HL-60/S4 treated with phorbol 12-myristate 13-acetate at 8.2 ng/mL for 4 days and 3 days (cell line): ENCODE results near the gene CCR1.
"Not testable (repeated sequence)": the region's sequence is repeated elsewhere in the genome, so short reads cannot be mapped to it uniquely, and the experiment has no call there.

Source experiments
- in situ Hi-C: fragments of 300-500 bp; cut with MboI; formaldehyde crosslinking; loops from 2 replicates; pipeline ENCODE4 v1.15.0; 2022; ENCODE audit warnings: low sequenced_read_pairs

The CCR1 gene

GRCh38 chr3:46186471-46187340, 21.4 kb downstream of the CCR1 start:
- in situ Hi-C loops, result no loop called here

GRCh38 chr3:46184469-46184868, 23.6 kb downstream of the CCR1 start:
- in situ Hi-C loops, result no loop called here

GRCh38 chr3:46183330-46183729, 24.8 kb downstream of the CCR1 start:
- in situ Hi-C loops, result no loop called here

GRCh38 chr3:46168583-46169345, 39.3 kb downstream of the CCR1 start:
- in situ Hi-C loops, result no loop called here

GRCh38 chr3:46163556-46164041, 44.5 kb downstream of the CCR1 start:
- in situ Hi-C loops, result no loop called here

- in situ Hi-C loops, result no loop called here
These were observed 45.0 kb downstream of the CCR1 start for GRCh38 chr3:46162975-46163555.

- in situ Hi-C loops, result not testable (repeated sequence)
These were observed 50.4 kb downstream of the CCR1 start for GRCh38 chr3:46157685-46158084.

GRCh38 chr3:46154311-46154710, 53.8 kb downstream of the CCR1 start:
- in situ Hi-C loops, result no loop called here
